ENCODE results near the gene HOXC6. TPM values are rescaled to one million over a fixed set of nuclear protein-coding genes. Genes with fewer than 3 reads are reported as not detected.

The HOXC6 gene
- polyA plus RNA-seq, 3 donors, result not detected

DNA sequence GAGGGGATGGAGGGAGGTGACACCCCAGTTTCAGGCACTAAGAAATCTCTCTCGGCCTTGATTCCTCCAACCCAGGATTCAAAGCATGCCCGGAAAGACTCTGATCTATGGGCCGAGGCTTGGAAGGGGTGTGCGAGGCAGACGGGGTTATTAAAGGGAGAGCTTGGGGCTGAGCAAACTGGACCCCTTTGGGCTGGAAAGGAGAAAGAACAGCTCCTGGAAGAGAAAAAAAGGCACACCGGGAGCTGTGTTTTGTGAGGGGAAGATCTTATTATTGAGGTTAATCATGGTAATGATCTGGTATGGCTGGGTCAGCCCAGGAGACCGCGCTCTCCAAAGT lies 19.7 kb downstream of the HOXC6 start:
- Histone ChIP-seq H3K4me3 (replicated peaks in 1 of 3; ENCODE audit: low read depth in 2 of 3, low read length in 3 of 3) (no peak overlapping the region), H4K20me1 (ENCODE audit: insufficient read depth, low read length) (no peaks in the 10 kb centered on the region), H3K9me3 (replicated peaks in 1 of 2; ENCODE audit: control insufficient read depth in 1 of 2, insufficient read depth in 1 of 2, low read length in 2 of 2) (peaks cover 4 to 41% of the 10 kb centered on the region in 2 donors), H3K4me2 (replicated peaks; ENCODE audit: extremely low read depth, low read length, poor library complexity, severe bottlenecking) (no peak overlapping the region), H3K36me3 (replicated peaks in 1 of 2; ENCODE audit: control insufficient read depth in 1 of 2, insufficient read depth in 2 of 2, low read length in 2 of 2) (no peaks in the 10 kb centered on the region), H3K9ac (ENCODE audit: insufficient read depth, low read length, poor library complexity, severe bottlenecking) (no peak overlapping the region), H3K4me1 (ENCODE audit: control insufficient read depth in 1 of 2, insufficient read depth in 2 of 2, low read length in 2 of 2) (peaks cover 0 to 2% of the 10 kb centered on the region in 2 donors), H3K27me3 (ENCODE audit: control insufficient read depth in 2 of 2, insufficient read depth in 2 of 2, low read length in 2 of 2) (peaks cover 98 to 100% of the 10 kb centered on the region in 2 donors), H3K79me2 (ENCODE audit: insufficient read depth, low read length) (no peaks in the 10 kb centered on the region), H3K27ac (ENCODE audit: low read depth in 1 of 2, low read length in 2 of 2) (no peak overlapping the region), H2AFZ (ENCODE audit: insufficient read depth, low read depth, low read length, poor library complexity, severe bottlenecking) (no peak overlapping the region)
- Mint-ChIP-seq H3K4me3 (peak overlapping the region in 1 of 2 donors; percentile 63), H3K36me3 (peaks cover 0 to 7% of the 10 kb centered on the region in 2 donors), H3K4me1 (peaks cover 13% of the 10 kb centered on the region), H3K27me3 (ENCODE audit: low read depth in 3 of 3) (peaks cover 99 to 100% (median 99%) of the 10 kb centered on the region in 3 donors), H3K27ac (no peak overlapping the region), H3K9me3 (peaks cover 0 to 36% (median 6%) of the 10 kb centered on the region in 7 donors)
- no peak for DNase-seq
- intact Hi-C loops (cut with micrococcal nuclease), result no loop called here
- TF ChIP-seq, protein P1, sequence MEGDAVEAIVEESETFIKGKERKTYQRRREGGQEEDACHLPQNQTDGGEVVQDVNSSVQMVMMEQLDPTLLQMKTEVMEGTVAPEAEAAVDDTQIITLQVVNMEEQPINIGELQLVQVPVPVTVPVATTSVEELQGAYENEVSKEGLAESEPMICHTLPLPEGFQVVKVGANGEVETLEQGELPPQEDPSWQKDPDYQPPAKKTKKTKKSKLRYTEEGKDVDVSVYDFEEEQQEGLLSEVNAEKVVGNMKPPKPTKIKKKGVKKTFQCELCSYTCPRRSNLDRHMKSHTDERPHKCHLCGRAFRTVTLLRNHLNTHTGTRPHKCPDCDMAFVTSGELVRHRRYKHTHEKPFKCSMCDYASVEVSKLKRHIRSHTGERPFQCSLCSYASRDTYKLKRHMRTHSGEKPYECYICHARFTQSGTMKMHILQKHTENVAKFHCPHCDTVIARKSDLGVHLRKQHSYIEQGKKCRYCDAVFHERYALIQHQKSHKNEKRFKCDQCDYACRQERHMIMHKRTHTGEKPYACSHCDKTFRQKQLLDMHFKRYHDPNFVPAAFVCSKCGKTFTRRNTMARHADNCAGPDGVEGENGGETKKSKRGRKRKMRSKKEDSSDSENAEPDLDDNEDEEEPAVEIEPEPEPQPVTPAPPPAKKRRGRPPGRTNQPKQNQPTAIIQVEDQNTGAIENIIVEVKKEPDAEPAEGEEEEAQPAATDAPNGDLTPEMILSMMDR (IDR thresholded peaks at IDR 0.05), result no peak
- WGBS (ENCODE audit: insufficient coverage), result 39% methylated on average over 4 of the region's 8 CpGs

DNA sequence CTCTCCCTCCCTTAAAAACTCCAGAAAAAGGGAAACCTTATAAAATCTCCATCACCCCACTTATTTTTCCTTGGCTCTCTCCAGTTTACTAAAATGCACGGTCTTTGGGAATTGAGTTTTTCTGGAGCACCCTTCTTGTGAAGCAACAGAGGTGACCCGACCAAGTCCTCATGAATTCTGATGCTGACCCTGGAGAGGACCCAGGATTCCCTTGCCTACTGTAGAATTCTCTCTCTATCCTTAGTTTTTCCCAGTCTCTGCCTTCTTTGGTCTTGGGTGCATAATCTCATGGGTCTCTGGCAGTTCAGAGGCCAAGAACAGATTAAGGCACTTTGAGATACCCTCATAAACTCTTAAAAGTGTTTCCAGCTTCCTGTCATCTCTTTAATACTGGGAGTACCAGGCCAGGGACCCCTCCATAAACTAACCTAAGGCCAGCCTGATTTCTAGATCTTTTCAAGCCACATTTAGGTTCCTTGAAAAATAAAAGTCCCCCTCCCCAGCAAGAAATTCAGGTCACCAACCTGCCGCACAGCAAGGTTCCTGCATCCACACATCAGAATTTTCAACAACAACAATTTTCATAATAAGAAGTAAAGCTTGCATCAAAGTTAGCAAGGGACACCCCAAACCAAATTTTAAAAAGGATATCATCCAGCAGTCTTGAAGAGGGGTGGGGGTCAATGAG lies 20.3 kb downstream of the HOXC6 start:
- Mint-ChIP-seq H3K27ac (no peak overlapping the region), H3K36me3 (peaks cover 0 to 7% of the 10 kb centered on the region in 2 donors), H3K9me3 (peaks cover 0 to 42% (median 11%) of the 10 kb centered on the region in 7 donors), H3K4me3 (peak overlapping the region in 1 of 2 donors; percentile 76), H3K27me3 (ENCODE audit: low read depth in 3 of 3) (peaks cover 99 to 100% (median 99%) of the 10 kb centered on the region in 3 donors), H3K4me1 (peaks cover 18% of the 10 kb centered on the region)
- H3K27ac ChIP-seq (ENCODE audit: low read depth in 1 of 2, low read length in 2 of 2), result no peak overlapping the region
- DNase-seq, result no peak
- H4K20me1 ChIP-seq (ENCODE audit: insufficient read depth, low read length), result no peaks in the 10 kb centered on the region
- intact Hi-C loops (cut with micrococcal nuclease), result no loop called here
- peaks cover 99 to 100% of the 10 kb centered on the region in 2 donors for H3K27me3 ChIP-seq (ENCODE audit: control insufficient read depth in 2 of 2, insufficient read depth in 2 of 2, low read length in 2 of 2)
- TF ChIP-seq, protein P1 (IDR thresholded peaks at IDR 0.05), result no peak
- peaks cover 5 to 46% of the 10 kb centered on the region in 2 donors for H3K9me3 ChIP-seq (replicated peaks in 1 of 2; ENCODE audit: control insufficient read depth in 1 of 2, insufficient read depth in 1 of 2, low read length in 2 of 2)
- H2AFZ ChIP-seq (ENCODE audit: insufficient read depth, low read depth, low read length, poor library complexity, severe bottlenecking), result no peak overlapping the region
- no peak overlapping the region for H3K4me3 ChIP-seq (replicated peaks in 1 of 3; ENCODE audit: low read depth in 2 of 3, low read length in 3 of 3)
- H3K4me1 ChIP-seq (ENCODE audit: control insufficient read depth in 1 of 2, insufficient read depth in 2 of 2, low read length in 2 of 2), result peaks cover 4 to 8% of the 10 kb centered on the region in 2 donors
- no peak overlapping the region for H3K4me2 ChIP-seq (replicated peaks; ENCODE audit: extremely low read depth, low read length, poor library complexity, severe bottlenecking)
- H3K36me3 ChIP-seq (replicated peaks in 1 of 2; ENCODE audit: control insufficient read depth in 1 of 2, insufficient read depth in 2 of 2, low read length in 2 of 2), result no peaks in the 10 kb centered on the region
- WGBS (ENCODE audit: insufficient coverage), result 85% methylated on average over 3 of the region's 3 CpGs
- no peaks in the 10 kb centered on the region for H3K79me2 ChIP-seq (ENCODE audit: insufficient read depth, low read length)
- H3K9ac ChIP-seq (ENCODE audit: insufficient read depth, low read length, poor library complexity, severe bottlenecking), result no peak overlapping the region

All from CD14-positive monocyte (primary cell).